IPS DF 4.7 (cell line): ENCODE data around the gene UQCRQ.

Experiments
- DNase-seq: peaks from one replicate; pipeline ENCODE4 v3.0.0-alpha.2; 2013; ENCODE audit warnings: low spot score; ENCODE audit errors: extremely low read depth

The UQCRQ gene

GRCh38 chr5:132866342-132867045 lies at the start of gene UQCRQ, which contains the start of gene GDF9:
TSS of gene UQCRQ (plus strand) at chr5:132866642. CDS start at chr5:132866882, 240 bp downstream.
TSS of gene GDF9 (minus strand) at chr5:132866469. CDS start at chr5:132864533, 1,936 bp downstream.
- DNase-seq, result peak; percentile 100

GRCh38 chr5:132817011-132817410 lies 49.4 kb upstream of the UQCRQ start:
- DNase-seq, result no peak

- DNase-seq, result no peak
Observed at GRCh38 chr5:132819468-132819867, 47.0 kb upstream of the UQCRQ start.

GRCh38 chr5:132820162-132820754 lies 46.2 kb upstream of the UQCRQ start:
- DNase-seq, result peak; percentile 78

GRCh38 chr5:132821350-132821749 lies 45.1 kb upstream of the UQCRQ start:
- DNase-seq, result no peak

- no peak for DNase-seq
Observed at GRCh38 chr5:132821791-132822190, 44.7 kb upstream of the UQCRQ start.

GRCh38 chr5:132822650-132823480 lies 43.6 kb upstream of the UQCRQ start:
- no peak for DNase-seq

- DNase-seq, result no peak
Observed at GRCh38 chr5:132823481-132824050, 42.9 kb upstream of the UQCRQ start.

- DNase-seq, result no peak
Observed at GRCh38 chr5:132824426-132824825, 42.0 kb upstream of the UQCRQ start.

- DNase-seq, result no peak
Observed at GRCh38 chr5:132825033-132825833, 41.2 kb upstream of the UQCRQ start.

- no peak for DNase-seq
Observed at GRCh38 chr5:132825834-132826391, 40.5 kb upstream of the UQCRQ start.

GRCh38 chr5:132826424-132827082 lies 39.9 kb upstream of the UQCRQ start:
- no peak for DNase-seq

- no peak for DNase-seq
Observed at GRCh38 chr5:132827943-132828673, 38.3 kb upstream of the UQCRQ start.

GRCh38 chr5:132828846-132829494 lies 37.5 kb upstream of the UQCRQ start:
- no peak for DNase-seq

GRCh38 chr5:132829742-132830435 lies 36.6 kb upstream of the UQCRQ start:
- DNase-seq, result no peak

- DNase-seq, result no peak
Observed at GRCh38 chr5:132830436-132831094, 35.9 kb upstream of the UQCRQ start, which contains the start of gene SHROOM1. TSS of gene SHROOM1 (minus strand) at chr5:132830647. CDS start at chr5:132826140, 4,507 bp downstream.

GRCh38 chr5:132831095-132831860 lies 35.2 kb upstream of the UQCRQ start:
- DNase-seq, result no peak
